ENCODE results near the gene URI1. TPM values are rescaled to one million over a fixed set of nuclear protein-coding genes. Genes with fewer than 3 reads are reported as not detected.

URI1 gene
- total RNA-seq, 1 experiment from 2014 or later = 71.0 TPM

GRCh38 chr19:30061223-30062064 lies 119.4 kb downstream of the URI1 start:
- Histone ChIP-seq H3K4me3 (ENCODE audit: low read depth in 2 of 2, low read length in 2 of 2) (no peak overlapping the region), H3K27me3 (ENCODE audit: control insufficient read depth, insufficient read depth, low read length) (no peaks in the 10 kb centered on the region), H3K9me3 (ENCODE audit: control insufficient read depth, insufficient read depth, low read depth, low read length) (no peaks in the 10 kb centered on the region), H3K36me3 (ENCODE audit: control insufficient read depth, insufficient read depth, low read length) (no peaks in the 10 kb centered on the region), H3K4me1 (ENCODE audit: control insufficient read depth, insufficient read depth, low read length) (no peaks in the 10 kb centered on the region), H3K27ac (ENCODE audit: low read length) (no peak overlapping the region)
- in situ Hi-C loops (cut with HindIII; ENCODE audit: low pct_unique_long_range_greater_than_20kb, low sequenced_read_pairs) (no loop called here), intact Hi-C loops (cut with micrococcal nuclease; ENCODE audit: unreplicated experiment) (no loop called here)
- ChIA-PET CTCF (interaction anchor here (0.6 kb wide), 1 partner anchor 120 kb away, joined by 7 read pairs; the partner anchor contains the start of gene URI1), POLR2A (no interaction called here)
- BruUV-seq (replicated peaks) = no TSS peak
- TF ChIP-seq SIN3A (IDR thresholded peaks at IDR 0.05; ENCODE audit: borderline replicate concordance, insufficient read depth, low read depth, low read length) (no peak), POLR2AphosphoS5 (IDR thresholded peaks at IDR 0.05; ENCODE audit: low read depth, low read length) (no peak), TCF7L2 (IDR thresholded peaks at IDR 0.05; ENCODE audit: low read depth, low read length) (no peak)
- TF ChIP-seq, protein P1, sequence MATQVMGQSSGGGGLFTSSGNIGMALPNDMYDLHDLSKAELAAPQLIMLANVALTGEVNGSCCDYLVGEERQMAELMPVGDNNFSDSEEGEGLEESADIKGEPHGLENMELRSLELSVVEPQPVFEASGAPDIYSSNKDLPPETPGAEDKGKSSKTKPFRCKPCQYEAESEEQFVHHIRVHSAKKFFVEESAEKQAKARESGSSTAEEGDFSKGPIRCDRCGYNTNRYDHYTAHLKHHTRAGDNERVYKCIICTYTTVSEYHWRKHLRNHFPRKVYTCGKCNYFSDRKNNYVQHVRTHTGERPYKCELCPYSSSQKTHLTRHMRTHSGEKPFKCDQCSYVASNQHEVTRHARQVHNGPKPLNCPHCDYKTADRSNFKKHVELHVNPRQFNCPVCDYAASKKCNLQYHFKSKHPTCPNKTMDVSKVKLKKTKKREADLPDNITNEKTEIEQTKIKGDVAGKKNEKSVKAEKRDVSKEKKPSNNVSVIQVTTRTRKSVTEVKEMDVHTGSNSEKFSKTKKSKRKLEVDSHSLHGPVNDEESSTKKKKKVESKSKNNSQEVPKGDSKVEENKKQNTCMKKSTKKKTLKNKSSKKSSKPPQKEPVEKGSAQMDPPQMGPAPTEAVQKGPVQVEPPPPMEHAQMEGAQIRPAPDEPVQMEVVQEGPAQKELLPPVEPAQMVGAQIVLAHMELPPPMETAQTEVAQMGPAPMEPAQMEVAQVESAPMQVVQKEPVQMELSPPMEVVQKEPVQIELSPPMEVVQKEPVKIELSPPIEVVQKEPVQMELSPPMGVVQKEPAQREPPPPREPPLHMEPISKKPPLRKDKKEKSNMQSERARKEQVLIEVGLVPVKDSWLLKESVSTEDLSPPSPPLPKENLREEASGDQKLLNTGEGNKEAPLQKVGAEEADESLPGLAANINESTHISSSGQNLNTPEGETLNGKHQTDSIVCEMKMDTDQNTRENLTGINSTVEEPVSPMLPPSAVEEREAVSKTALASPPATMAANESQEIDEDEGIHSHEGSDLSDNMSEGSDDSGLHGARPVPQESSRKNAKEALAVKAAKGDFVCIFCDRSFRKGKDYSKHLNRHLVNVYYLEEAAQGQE (IDR thresholded peaks at IDR 0.05; ENCODE audit: insufficient read depth in 1 of 2, low read depth in 2 of 2, low read length in 1 of 2) = no peak
- TF ChIP-seq, protein P2, sequence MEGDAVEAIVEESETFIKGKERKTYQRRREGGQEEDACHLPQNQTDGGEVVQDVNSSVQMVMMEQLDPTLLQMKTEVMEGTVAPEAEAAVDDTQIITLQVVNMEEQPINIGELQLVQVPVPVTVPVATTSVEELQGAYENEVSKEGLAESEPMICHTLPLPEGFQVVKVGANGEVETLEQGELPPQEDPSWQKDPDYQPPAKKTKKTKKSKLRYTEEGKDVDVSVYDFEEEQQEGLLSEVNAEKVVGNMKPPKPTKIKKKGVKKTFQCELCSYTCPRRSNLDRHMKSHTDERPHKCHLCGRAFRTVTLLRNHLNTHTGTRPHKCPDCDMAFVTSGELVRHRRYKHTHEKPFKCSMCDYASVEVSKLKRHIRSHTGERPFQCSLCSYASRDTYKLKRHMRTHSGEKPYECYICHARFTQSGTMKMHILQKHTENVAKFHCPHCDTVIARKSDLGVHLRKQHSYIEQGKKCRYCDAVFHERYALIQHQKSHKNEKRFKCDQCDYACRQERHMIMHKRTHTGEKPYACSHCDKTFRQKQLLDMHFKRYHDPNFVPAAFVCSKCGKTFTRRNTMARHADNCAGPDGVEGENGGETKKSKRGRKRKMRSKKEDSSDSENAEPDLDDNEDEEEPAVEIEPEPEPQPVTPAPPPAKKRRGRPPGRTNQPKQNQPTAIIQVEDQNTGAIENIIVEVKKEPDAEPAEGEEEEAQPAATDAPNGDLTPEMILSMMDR (IDR thresholded peaks at IDR 0.05) = no peak
- DNase-seq (ENCODE audit: low read depth, low spot score) (no peak), ATAC-seq (no peak)

- no TSS peak for BruUV-seq (replicated peaks)
- no peak for ATAC-seq
- ChIA-PET POLR2A (no interaction called here), CTCF (no interaction called here)
- intact Hi-C loops (cut with micrococcal nuclease; ENCODE audit: unreplicated experiment) (no loop called here), in situ Hi-C loops (cut with HindIII; ENCODE audit: low pct_unique_long_range_greater_than_20kb, low sequenced_read_pairs) (no loop called here)
- no peaks in the 10 kb centered on the region for H3K4me1 ChIP-seq (ENCODE audit: control insufficient read depth, insufficient read depth, low read length)
- no peaks in the 10 kb centered on the region for H3K27me3 ChIP-seq (ENCODE audit: control insufficient read depth, insufficient read depth, low read length)
- no peaks in the 10 kb centered on the region for H3K36me3 ChIP-seq (ENCODE audit: control insufficient read depth, insufficient read depth, low read length)
- H3K27ac ChIP-seq (ENCODE audit: low read length) = no peak overlapping the region
- no peaks in the 10 kb centered on the region for H3K9me3 ChIP-seq (ENCODE audit: control insufficient read depth, insufficient read depth, low read depth, low read length)
- no peak overlapping the region for H3K4me3 ChIP-seq (ENCODE audit: low read depth in 2 of 2, low read length in 2 of 2)
- DNase-seq (ENCODE audit: low read depth, low spot score) = no peak
- TF ChIP-seq SIN3A (IDR thresholded peaks at IDR 0.05; ENCODE audit: borderline replicate concordance, insufficient read depth, low read depth, low read length) = no peak
These were observed 120.2 kb downstream of the URI1 start for GRCh38 chr19:30062065-30062906.
